GM18526 (cell line): Measurements from ENCODE around the gene TMEM132C.

Source experiments
- POLR2A ChIP-seq: IDR thresholded peaks from 3 replicates; pipeline ENCODE4 v1.6.1; 2011; ENCODE audit not compliant: insufficient read length; ENCODE audit errors: extremely low read depth

TMEM132C gene

GRCh38 chr12:128521981-128522380, 255.0 kb downstream of the TMEM132C start:
- TF ChIP-seq POLR2A, result no peak

- TF ChIP-seq POLR2A, result no peak
These were observed 257.5 kb downstream of the TMEM132C start for GRCh38 chr12:128524439-128524838.

- TF ChIP-seq POLR2A, result no peak
These were observed 264.2 kb downstream of the TMEM132C start for GRCh38 chr12:128531170-128531569.

GRCh38 chr12:128534906-128535305, 267.9 kb downstream of the TMEM132C start:
- no peak for TF ChIP-seq POLR2A

- no peak for TF ChIP-seq POLR2A
These were observed 269.8 kb downstream of the TMEM132C start for GRCh38 chr12:128536810-128537209.

GRCh38 chr12:128537668-128538067, 270.7 kb downstream of the TMEM132C start:
- TF ChIP-seq POLR2A, result no peak

- TF ChIP-seq POLR2A, result no peak
These were observed 275.9 kb downstream of the TMEM132C start for GRCh38 chr12:128542844-128543243.

GRCh38 chr12:128543460-128543859, 276.5 kb downstream of the TMEM132C start:
- no peak for TF ChIP-seq POLR2A

GRCh38 chr12:128543971-128544370, 277.0 kb downstream of the TMEM132C start:
- TF ChIP-seq POLR2A, result no peak

GRCh38 chr12:128548949-128549348, 282.0 kb downstream of the TMEM132C start:
- TF ChIP-seq POLR2A, result no peak

- TF ChIP-seq POLR2A, result no peak
These were observed 282.7 kb downstream of the TMEM132C start for GRCh38 chr12:128549601-128550218.

- no peak for TF ChIP-seq POLR2A
These were observed 284.3 kb downstream of the TMEM132C start for GRCh38 chr12:128551266-128551665.

GRCh38 chr12:128554546-128555304, 287.8 kb downstream of the TMEM132C start:
- no peak for TF ChIP-seq POLR2A

- TF ChIP-seq POLR2A, result no peak
These were observed 290.3 kb downstream of the TMEM132C start for GRCh38 chr12:128557231-128557630.

- TF ChIP-seq POLR2A, result no peak
These were observed 298.0 kb downstream of the TMEM132C start for GRCh38 chr12:128564956-128565355.

GRCh38 chr12:128567730-128568129, 300.8 kb downstream of the TMEM132C start:
- no peak for TF ChIP-seq POLR2A

- no peak for TF ChIP-seq POLR2A
These were observed 303.5 kb downstream of the TMEM132C start for GRCh38 chr12:128570191-128571065.
